SJSA1 (cell line): ENCODE results near the gene POTEG. TPM values are rescaled to one million over a fixed set of nuclear protein-coding genes. Genes with fewer than 3 reads are reported as not detected.
"Not testable (repeated sequence)": the region's sequence is repeated elsewhere in the genome, so short reads cannot be mapped to it uniquely, and the experiment has no call there.

Source experiments
- DNase-seq, 2 experiments: peaks; one replicate each; pipeline ENCODE4 v3.0.0-alpha.2; 2015 to 2020; ENCODE audit warnings: low spot score in 2 of 2, low read depth in 1 of 2
- H3K27ac ChIP-seq: fragments of 250-450 bp; sonication (Bioruptor Pico); 2 replicates; pipeline ENCODE4 v1.5.1; 2020; ENCODE audit warnings: mild to moderate bottlenecking, moderate library complexity
- H3K27me3 ChIP-seq: fragments of 250-450 bp; sonication (Bioruptor Pico); replicated peaks from 2 replicates; pipeline ENCODE4 v1.5.1; 2020; ENCODE audit warnings: mild to moderate bottlenecking, moderate library complexity
- H3K36me3 ChIP-seq: fragments of 250-450 bp; sonication (Bioruptor Pico); 2 replicates; pipeline ENCODE4 v1.5.1; 2020; ENCODE audit warnings: mild to moderate bottlenecking
- H3K4me1 ChIP-seq: fragments of 250-450 bp; sonication (Bioruptor Pico); replicated peaks from 2 replicates; pipeline ENCODE4 v1.6.1; 2021; ENCODE audit warnings: mild to moderate bottlenecking
- H3K4me3 ChIP-seq: fragments of 250-450 bp; sonication (Bioruptor Pico); 2 replicates; pipeline ENCODE4 v1.5.1; 2020; ENCODE audit warnings: mild to moderate bottlenecking
- H3K9me3 ChIP-seq: fragments of 250-450 bp; sonication (Bioruptor Pico); replicated peaks from 2 replicates; pipeline ENCODE4 v1.5.1; 2020; ENCODE audit warnings: mild to moderate bottlenecking
- total RNA-seq: library from RNA; depleted of rRNA; stranded (reverse); fragments of >200 nt; shearing (Covaris generic); gene quantifications from 2 replicates; pipeline ENCODE4 v1.2.3, GENCODE V29; 2014

Gene POTEG
- total RNA-seq, 1 experiment from 2014 or later = not detected

GRCh38 chr14:19390230-19390629 is 43.9 kb downstream of the POTEG start:
- not testable (repeated sequence) for H3K4me1 ChIP-seq, H3K9me3 ChIP-seq, H3K27me3 ChIP-seq, H3K27ac ChIP-seq, H3K4me3 ChIP-seq, DNase-seq, H3K36me3 ChIP-seq

- not testable (repeated sequence) for H3K36me3 ChIP-seq, H3K27me3 ChIP-seq, DNase-seq, H3K9me3 ChIP-seq, H3K4me1 ChIP-seq, H3K4me3 ChIP-seq, H3K27ac ChIP-seq
Measured at GRCh38 chr14:19388741-19389140, 45.4 kb downstream of the POTEG start.

- not testable (repeated sequence) for H3K27ac ChIP-seq, H3K36me3 ChIP-seq, H3K27me3 ChIP-seq, H3K9me3 ChIP-seq, H3K4me3 ChIP-seq, DNase-seq, H3K4me1 ChIP-seq
Measured at GRCh38 chr14:19386996-19387395, 47.1 kb downstream of the POTEG start.

- H3K9me3 ChIP-seq, H3K36me3 ChIP-seq, H3K27ac ChIP-seq, H3K4me1 ChIP-seq, H3K4me3 ChIP-seq, DNase-seq, H3K27me3 ChIP-seq: not testable (repeated sequence)
Measured at GRCh38 chr14:19386309-19386708, 47.8 kb downstream of the POTEG start.

- not testable (repeated sequence) for H3K27me3 ChIP-seq, H3K27ac ChIP-seq, DNase-seq, H3K4me3 ChIP-seq, H3K4me1 ChIP-seq, H3K36me3 ChIP-seq, H3K9me3 ChIP-seq
Measured at GRCh38 chr14:19384088-19384781, 49.9 kb downstream of the POTEG start.

GRCh38 chr14:19383008-19383584 is 51.0 kb downstream of the POTEG start:
- H3K4me1 ChIP-seq, H3K4me3 ChIP-seq, H3K36me3 ChIP-seq, H3K27me3 ChIP-seq, H3K9me3 ChIP-seq, DNase-seq, H3K27ac ChIP-seq: not testable (repeated sequence)

GRCh38 chr14:19380137-19380536 is 54.0 kb downstream of the POTEG start:
- H3K36me3 ChIP-seq, H3K27ac ChIP-seq, H3K27me3 ChIP-seq, H3K4me3 ChIP-seq, DNase-seq, H3K9me3 ChIP-seq, H3K4me1 ChIP-seq: not testable (repeated sequence)

- not testable (repeated sequence) for H3K9me3 ChIP-seq, H3K4me3 ChIP-seq, H3K27me3 ChIP-seq, H3K4me1 ChIP-seq, DNase-seq, H3K27ac ChIP-seq, H3K36me3 ChIP-seq
Measured at GRCh38 chr14:19374451-19374903, 59.7 kb downstream of the POTEG start.

GRCh38 chr14:19372813-19373500 is 61.2 kb downstream of the POTEG start:
- not testable (repeated sequence) for H3K36me3 ChIP-seq, DNase-seq, H3K4me3 ChIP-seq, H3K27me3 ChIP-seq, H3K4me1 ChIP-seq, H3K27ac ChIP-seq, H3K9me3 ChIP-seq

- not testable (repeated sequence) for H3K27ac ChIP-seq, H3K27me3 ChIP-seq, H3K36me3 ChIP-seq, H3K4me3 ChIP-seq, H3K4me1 ChIP-seq, H3K9me3 ChIP-seq, DNase-seq
Measured at GRCh38 chr14:19371767-19372166, 62.4 kb downstream of the POTEG start.

- H3K4me3 ChIP-seq, H3K27me3 ChIP-seq, H3K4me1 ChIP-seq, H3K27ac ChIP-seq, H3K9me3 ChIP-seq, DNase-seq, H3K36me3 ChIP-seq: not testable (repeated sequence)
Measured at GRCh38 chr14:19362803-19363202, 71.3 kb downstream of the POTEG start.

- not testable (repeated sequence) for H3K36me3 ChIP-seq, H3K27me3 ChIP-seq, DNase-seq, H3K27ac ChIP-seq, H3K4me3 ChIP-seq, H3K9me3 ChIP-seq, H3K4me1 ChIP-seq
Measured at GRCh38 chr14:19362323-19362722, 71.8 kb downstream of the POTEG start.

GRCh38 chr14:19361636-19362253 is 72.4 kb downstream of the POTEG start:
- not testable (repeated sequence) for H3K9me3 ChIP-seq, DNase-seq, H3K4me1 ChIP-seq, H3K36me3 ChIP-seq, H3K27me3 ChIP-seq, H3K4me3 ChIP-seq, H3K27ac ChIP-seq

- not testable (repeated sequence) for H3K27ac ChIP-seq, DNase-seq, H3K27me3 ChIP-seq, H3K4me1 ChIP-seq, H3K36me3 ChIP-seq, H3K9me3 ChIP-seq, H3K4me3 ChIP-seq
Measured at GRCh38 chr14:19360937-19361635, 73.1 kb downstream of the POTEG start.
